GM18499 (cell line): ENCODE results near the gene DND1.
"Not testable (repeated sequence)": the region's sequence is repeated elsewhere in the genome, so short reads cannot be mapped to it uniquely, and the experiment has no call there.

ENCODE experiments used
- ATAC-seq: cut with Tn5 transposase; IDR thresholded peaks from one replicate; pipeline ENCODE4 v1.9.1; 2021; ENCODE audit warnings: moderate number of reproducible peaks; ENCODE audit not compliant: insufficient read depth, unreplicated experiment

DND1 gene

DNA sequence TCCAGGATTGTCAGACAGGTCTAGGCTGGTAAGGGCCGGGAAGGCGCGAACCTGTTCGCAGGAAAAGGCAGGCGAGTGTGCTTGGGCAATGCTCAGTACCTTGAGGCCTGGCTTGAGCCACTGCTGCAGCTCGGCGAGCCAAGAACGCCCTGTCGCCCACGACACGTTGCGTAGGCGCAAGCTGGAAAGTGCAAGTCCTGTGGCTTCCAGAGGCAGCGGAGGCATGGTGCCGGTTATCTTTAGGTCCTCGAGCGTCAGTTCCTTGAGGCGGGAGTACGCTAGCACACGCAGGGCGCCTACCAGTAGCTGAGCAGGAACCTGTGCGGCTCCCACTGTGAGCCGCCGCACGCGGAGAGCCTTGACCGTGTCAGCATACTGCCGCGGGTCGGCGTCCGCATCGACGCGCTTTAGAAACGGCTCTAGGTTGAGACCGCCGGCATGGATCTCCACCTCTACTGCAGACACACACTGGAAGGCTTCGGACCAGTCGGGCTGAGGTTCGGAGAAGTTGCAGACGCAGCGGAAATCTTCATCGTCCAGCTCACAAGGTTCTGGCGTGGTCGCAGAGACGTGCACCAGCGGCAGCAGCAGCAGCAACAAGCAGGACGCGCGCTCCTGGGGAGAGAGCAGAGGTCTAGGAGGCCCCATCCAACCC lies 40.9 kb downstream of the DND1 start:
- ATAC-seq, result no peak

GRCh38 chr5:140631831-140632365 lies 41.5 kb downstream of the DND1 start:
- ATAC-seq, result no peak

DNA sequence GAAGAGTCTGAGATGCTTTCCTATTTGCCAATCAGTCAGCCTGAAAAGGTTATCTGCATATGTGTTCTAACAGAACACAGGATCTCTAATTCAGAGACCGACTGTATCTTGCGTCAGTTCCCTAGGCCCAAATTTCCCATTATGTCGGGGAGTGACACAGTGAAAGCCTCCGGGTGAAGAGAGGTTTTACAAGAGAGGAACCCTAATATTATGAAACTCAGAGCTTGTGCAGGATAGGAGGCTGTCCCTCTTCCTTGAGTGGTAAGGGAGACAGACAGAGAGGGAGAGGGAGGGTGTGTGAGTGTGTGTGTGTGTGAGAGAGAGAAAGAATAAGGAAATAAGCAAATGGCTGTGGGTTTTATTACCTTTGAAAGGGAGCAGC lies 42.3 kb downstream of the DND1 start:
- no peak for ATAC-seq

GRCh38 chr5:140630292-140631035 lies 42.9 kb downstream of the DND1 start:
- no peak for ATAC-seq

DNA sequence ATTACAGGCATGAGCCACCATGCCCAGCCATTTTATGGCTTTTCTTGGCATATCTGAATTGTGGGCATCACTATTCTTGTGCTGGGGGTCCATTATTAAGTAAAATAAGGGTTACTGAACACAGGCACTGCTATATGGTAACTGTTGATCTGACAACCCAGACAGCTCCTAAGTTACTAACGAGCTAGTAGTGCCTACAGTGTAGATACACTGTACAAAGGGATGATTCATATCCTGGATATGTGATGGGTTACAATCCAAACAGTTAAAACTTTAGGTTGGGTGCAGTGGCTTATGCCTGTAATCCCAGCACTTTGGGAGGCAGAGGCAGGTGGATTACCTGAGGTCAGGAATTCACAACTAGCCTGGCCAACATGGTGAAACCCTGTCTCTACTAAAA lies 44.7 kb downstream of the DND1 start:
- ATAC-seq, result no peak

DNA sequence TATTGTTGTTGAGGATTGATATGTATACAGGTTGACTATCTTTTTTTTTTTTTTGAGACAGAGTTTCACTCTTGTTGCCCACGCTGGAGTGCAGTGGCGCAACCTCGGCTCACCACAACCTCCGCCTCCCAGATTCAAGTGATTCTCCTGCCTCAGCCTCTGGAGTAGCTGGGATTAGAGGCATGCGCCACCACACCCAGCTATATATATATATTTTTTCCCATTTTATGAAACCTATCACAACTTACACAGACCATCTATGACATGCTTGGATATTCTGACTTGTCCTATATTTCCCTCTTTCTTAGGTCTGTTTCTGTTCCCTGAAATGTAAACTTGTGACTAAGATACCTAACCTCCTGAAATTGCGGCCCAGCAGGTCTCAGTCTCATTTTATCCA lies 45.4 kb downstream of the DND1 start:
- ATAC-seq, result no peak

DNA sequence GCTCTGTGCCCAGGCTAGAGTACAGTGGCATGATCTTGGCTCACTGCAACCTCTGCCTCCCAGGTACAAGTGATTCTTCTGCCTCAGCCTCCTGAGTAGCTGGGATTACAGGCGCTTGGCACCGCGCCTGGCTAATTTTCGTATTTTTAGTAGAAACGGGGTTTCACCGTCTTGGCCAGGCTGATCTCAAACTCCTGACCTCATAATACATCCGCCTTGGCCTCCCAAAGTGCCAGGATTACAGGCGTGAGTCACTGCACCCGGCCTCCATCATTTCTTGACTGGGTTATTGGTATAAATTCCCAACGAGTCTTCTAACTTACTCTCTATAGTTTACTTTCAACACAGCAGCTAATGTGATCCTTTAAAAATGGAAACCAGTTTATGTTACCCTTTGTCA lies 48.5 kb downstream of the DND1 start:
- not testable (repeated sequence) for ATAC-seq

GRCh38 chr5:140623061-140623460 lies 50.3 kb downstream of the DND1 start:
- ATAC-seq, result not testable (repeated sequence)

DNA sequence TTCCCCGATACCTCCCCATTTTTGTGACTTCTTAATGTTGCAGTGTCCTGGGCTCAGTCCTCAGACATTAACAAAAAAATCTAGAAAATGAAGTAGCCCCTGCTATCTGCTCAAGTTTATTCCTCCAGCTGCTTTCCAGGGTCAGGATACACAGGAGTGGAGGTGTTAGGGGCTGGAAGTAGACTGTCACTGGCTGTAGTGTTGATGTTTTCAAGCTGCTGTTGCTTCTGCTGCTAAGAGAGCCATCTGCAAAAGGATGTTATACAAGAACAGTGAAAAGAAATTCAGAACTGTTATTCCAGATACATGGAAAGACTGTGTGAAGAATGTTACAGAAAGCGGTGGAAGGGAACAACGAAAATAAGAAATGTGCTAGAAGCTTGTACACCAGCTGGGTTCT lies 51.1 kb downstream of the DND1 start:
- ATAC-seq, result no peak
